EH (cell line): ENCODE measurements around the gene ITLN2.
A peak's percentile ranks its signal among the peaks of the same experiment; 100 is the strongest.
"Not testable (repeated sequence)": the region's sequence is repeated elsewhere in the genome, so short reads cannot be mapped to it uniquely, and the experiment has no call there.

Experiments used
- DNase-seq: peaks from one replicate; pipeline ENCODE4 v3.0.0-alpha.2; 2015; ENCODE audit warnings: low read depth

Gene ITLN2

DNA sequence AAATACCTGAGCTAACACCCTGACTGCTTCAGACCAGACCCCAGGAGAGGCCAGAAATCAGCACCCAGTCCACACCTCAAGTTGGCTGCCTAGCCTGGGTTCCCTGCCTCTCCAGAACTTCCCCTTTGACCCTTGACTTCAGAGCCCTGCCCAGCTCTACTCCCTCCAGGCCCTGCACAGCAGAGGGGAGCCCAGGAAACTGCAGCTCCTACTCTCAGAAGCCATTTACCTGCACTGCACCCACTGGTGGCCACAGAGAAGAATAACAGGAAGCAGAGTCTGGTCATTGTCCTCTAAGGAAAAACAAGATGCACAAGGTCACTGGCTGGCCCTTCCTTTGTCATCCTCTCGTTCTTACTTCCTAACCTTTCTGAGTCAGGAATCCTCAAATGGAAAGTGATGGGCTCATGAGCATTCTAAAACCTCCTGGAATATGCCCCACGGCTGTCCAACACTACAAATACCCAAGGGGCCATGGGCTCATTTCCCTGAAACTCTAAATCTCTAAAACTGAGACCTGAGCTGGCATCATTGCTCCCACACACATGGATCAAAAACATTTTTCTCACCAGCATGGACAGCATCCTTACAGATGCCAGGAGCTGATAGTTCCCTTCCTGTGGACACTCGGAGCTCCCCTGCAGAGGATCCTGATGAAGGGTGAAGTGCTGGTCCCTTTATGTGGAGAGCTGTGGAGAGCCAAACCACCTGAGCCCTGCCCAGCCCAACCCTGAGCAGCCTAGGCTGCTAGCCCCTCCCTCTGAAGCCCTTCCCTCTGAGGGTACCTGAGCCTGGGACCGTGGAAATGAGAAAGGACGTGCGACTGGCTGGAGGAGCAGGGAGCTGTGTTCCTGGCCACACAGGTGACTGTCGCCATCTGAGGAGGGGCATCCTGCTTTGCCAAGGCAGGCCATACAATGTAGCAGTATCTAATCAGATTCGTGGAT, at the start of gene ITLN2:
Gene ITLN2 (minus strand): TSS at position 652 of the 947 bp plus-strand sequence. CDS start 68 bp downstream, at position 584.
- peak; percentile 47 for DNase-seq

GRCh38 chr1:161001525-161001924, 46.9 kb upstream of the ITLN2 start:
- peak; percentile 27 for DNase-seq

GRCh38 chr1:161000736-161001480, 46.3 kb upstream of the ITLN2 start:
- DNase-seq: no peak

- no peak for DNase-seq
Observed at GRCh38 chr1:160999376-160999775, 44.8 kb upstream of the ITLN2 start.

DNA sequence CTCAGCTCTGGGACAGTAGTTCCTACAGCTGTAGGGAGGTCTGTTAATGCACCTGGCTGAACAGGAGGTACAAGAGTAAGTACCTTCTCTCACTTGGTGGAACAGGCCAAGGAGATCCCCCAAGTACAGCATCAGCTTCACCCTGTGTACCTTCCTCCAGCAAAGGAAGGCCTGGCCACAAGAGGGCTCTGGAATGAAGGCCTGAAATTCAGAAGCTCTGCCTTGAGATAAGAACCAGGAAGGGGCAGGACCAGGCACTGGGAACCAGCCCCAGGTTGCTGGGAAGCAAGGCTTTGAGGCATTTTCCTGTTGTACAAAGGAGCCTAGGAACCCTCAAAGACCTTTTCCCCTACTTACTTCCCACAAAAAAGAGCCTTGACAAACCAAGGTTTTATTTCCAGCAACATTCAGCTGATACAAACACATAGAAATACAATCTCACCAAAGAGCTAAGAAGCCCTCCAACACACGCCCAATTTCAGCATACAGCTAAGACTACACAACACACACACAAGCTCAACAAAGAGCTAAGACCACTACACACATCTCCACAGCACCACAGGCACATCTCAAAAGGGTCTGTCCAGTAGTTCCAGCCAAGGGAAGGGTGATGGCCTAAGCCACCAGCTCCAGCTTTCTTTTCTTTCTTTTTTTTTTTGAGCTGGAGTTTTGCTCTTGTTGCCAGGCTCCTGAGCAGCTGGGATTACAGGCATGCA, 42.9 kb upstream of the ITLN2 start:
- peak; percentile 69 for DNase-seq

GRCh38 chr1:160996178-160996577, 41.6 kb upstream of the ITLN2 start:
- peak; percentile 44 for DNase-seq

DNA sequence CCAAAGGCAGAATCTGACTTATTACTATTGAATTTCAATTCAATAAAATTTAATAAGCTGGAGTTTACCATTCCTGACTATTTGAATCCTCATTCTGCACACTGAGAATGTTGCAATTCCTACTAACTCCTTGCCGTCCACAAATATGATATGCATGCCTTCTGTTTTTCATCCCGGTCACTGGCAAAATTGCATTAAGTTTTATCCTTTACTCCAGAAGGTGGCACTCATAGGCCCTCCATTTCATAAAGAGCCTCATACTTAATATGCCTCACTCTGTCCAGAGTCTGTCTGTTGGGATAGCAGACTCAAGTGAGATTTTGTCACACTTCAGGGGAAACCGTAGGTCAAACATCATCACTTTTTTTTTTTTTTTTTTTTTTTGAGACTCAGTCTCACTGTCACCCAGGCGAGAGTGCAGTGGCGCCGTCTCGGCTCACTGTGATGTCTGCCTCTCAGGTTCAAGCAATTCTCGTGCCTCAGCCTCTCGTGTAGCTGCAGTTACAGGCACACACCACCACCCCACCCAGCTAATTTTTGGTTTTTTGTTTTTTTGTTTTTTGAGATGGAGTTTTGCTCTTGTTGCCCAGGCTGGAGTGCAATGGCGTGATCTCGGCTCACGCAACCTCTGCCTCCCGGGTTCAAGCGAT, 39.1 kb upstream of the ITLN2 start:
- peak; percentile 78 for DNase-seq

GRCh38 chr1:160992036-160992435, 37.4 kb upstream of the ITLN2 start:
- not testable (repeated sequence) for DNase-seq

- DNase-seq: no peak
Observed at GRCh38 chr1:160987359-160988050, 32.9 kb upstream of the ITLN2 start.

DNA sequence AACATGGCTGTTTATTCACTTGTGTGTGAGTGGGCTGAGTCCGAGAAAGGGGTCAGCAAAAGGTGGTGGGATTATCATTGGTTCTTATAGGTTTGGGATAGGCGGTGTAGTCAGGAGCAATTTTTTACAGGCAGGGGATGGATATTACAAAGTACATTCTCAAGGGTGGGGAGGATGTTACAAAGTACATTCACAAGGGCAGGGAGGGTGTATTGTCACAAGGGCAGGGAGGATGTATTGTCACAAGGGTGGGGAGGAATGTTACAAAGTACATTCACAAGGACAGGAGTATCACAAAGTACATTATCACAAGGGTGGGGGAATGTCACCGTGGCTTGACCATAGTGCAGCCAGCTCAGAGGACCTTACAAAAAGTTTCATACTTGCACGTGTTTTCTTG, 31.1 kb upstream of the ITLN2 start:
- DNase-seq: no peak

DNA sequence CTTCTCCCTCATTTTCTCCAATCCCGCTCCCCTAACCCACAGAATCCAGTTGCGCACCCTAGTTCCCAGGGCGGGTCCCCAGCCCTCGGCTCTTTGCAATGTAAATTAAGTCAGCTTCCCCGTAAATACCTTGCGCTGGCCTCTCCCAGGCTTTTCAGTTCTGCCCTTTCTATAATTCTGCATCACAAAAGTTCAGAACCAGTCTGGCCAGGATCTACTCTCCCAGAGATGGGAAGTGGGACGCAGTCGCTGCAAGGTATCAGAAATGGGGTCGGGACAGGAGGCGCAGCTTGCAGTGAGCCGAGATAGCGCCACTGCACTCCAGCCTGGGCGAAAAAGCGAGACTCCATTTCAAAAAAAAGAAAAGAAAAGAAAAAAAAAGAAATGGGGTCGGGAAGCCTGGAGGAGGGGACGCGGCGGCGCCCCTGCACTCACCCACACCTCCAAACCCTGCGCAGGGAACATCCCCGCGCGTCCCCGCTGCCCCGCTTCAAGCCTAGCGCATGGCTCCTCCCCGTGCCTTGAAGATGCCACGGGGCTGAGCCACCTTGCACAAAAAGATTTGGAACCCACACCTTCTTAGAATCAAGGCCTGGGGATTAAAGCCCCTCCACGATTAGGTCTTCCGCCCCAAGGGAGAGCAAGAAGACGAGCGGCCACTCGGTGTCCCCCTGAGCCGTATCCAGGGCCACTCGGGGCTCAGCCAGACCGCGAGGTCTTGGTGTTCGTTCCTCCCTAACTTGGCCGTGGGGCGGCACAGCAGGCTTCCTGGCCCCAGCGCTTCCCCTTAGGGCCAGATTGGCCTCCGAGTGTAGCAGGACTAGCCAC, 27.2 kb upstream of the ITLN2 start:
- no peak for DNase-seq

DNA sequence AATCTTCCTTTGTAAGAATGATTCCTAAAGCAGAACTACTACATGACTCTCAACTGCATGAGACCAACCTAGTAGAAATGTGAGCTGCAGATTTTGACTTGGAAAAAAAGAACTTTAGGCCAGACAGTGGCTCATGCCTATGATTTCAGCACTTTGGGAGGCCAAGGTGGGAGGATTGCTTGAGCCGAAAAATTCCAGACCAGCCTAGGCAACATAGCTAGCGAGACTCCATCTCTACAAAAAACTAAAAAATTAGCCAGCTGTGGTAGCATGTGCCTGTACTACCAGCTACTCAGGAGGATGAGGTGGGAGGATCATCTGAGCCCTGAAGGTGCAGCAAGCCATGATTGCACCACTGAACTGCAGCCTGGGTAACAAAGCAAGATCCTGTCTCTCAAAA, 24.7 kb upstream of the ITLN2 start:
- no peak for DNase-seq

- no peak for DNase-seq
Observed at GRCh38 chr1:160978510-160978927, 23.9 kb upstream of the ITLN2 start.

- no peak for DNase-seq
Observed at GRCh38 chr1:160975026-160975425, 20.4 kb upstream of the ITLN2 start.

DNA sequence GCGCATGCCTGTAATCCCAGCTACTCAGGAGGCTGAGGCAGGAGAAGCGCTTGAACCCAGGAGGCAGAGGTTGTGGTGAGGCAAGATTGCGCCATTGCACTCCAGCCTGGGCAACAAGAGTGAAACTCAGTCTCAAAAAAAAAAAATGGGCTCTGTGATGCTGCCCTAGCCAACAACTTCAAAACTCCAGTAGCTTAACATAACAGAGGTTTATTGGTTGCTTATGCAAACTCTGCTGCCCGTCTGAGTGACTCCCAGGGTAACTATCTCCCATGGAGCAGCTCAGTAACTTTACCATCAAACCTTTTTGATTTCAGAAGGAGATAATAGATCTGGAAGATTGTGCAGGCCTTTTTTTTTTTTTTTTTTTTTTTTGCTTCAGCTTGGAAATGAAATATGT, 18.9 kb upstream of the ITLN2 start:
- DNase-seq: no peak

DNA sequence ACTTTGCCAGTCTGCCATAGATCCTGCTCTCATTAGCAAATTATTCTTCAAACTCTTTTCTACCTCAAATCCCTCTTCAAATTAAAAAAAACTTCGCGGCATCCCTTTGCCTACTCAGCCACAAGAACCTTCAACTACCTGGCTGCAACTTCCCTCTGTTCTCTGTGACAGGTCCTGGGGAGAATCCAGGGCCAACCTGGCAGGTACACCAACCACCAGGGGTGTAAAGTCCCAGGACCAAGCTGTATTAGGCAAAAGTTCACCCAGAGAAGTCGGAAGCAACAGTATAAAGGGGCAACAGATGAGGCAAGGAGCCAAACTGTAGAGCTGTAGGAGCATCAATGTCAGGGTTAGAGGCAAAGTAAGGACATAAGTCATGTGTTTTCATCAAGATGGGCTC, 18.3 kb upstream of the ITLN2 start:
- DNase-seq: no peak

- DNase-seq: no peak
Observed at GRCh38 chr1:160971618-160972056, 17.0 kb upstream of the ITLN2 start.

DNA sequence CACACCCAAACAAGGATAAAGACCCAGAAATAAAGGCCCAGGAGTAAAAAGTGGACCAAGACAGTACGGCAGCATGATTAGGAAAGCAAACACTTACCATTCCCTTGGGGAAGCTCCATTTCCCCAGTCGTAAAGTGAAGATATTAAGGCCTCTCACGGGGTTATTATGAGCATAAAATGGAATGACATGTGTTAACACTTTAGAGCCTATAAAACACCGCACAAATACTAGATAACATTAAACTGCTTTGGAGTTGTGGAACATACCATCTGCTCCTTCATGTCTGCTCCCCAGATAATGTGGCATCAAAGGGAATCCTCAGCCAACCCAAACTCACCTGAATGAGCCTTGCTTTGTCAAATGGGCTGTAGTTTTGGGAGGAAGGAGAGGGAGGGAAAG, 8.9 kb upstream of the ITLN2 start:
- no peak for DNase-seq

- no peak for DNase-seq
Observed at GRCh38 chr1:160961419-160961818, 6.8 kb upstream of the ITLN2 start.

DNA sequence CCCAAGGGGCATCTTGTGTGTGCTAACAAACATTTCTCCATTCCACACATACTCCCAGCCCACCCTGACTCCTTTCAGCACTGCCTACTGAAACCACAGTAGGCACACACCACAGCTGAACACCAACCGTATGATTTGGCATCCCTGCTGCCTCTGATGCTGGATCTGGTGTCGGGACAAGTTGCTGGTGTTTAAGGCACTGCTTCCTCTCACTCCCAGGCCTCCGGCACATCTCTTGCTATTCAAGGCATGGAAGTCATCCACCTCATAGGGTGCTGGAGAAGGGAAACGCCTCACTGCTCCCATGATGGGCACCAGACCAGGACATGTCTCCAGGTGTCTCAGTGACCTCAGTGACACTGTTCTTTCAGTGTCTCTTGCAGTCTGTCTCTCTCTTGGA, 2.4 kb upstream of the ITLN2 start:
- DNase-seq: no peak
